Chondrocyte (in vitro differentiated cells): Measurements from ENCODE around the gene NPTX1. TPM values are rescaled to one million over a fixed set of nuclear protein-coding genes. Genes with fewer than 3 reads are reported as not detected.

ENCODE experiments used
- DNase-seq: peaks from one replicate; pipeline ENCODE4 v3.0.0; 2021; ENCODE audit warnings: mixed read lengths, low spot score
- H3K27ac Mint-ChIP-seq: one replicate; pipeline ENCODE4 v1.8.0; 2021; ENCODE audit warnings: mild to moderate bottlenecking, moderate library complexity, mixed read lengths; ENCODE audit not compliant: unreplicated experiment
- H3K27me3 Mint-ChIP-seq: 2 replicates; pipeline ENCODE4 v1.8.0; 2021; ENCODE audit warnings: low read depth, mixed read lengths
- H3K36me3 Mint-ChIP-seq: 2 replicates; pipeline ENCODE4 v1.8.0; 2021; ENCODE audit warnings: low read depth, mixed read lengths
- H3K4me1 Mint-ChIP-seq: 2 replicates; pipeline ENCODE4 v1.8.0; 2021; ENCODE audit warnings: low read depth, mild to moderate bottlenecking, mixed read lengths
- H3K4me3 Mint-ChIP-seq: one replicate; pipeline ENCODE4 v1.8.0; 2021; ENCODE audit warnings: mild to moderate bottlenecking, moderate library complexity, mixed read lengths; ENCODE audit not compliant: unreplicated experiment
- H3K9me3 Mint-ChIP-seq: 2 replicates; pipeline ENCODE4 v1.8.0; 2021; ENCODE audit warnings: low read depth, mixed read lengths
- CTCF ChIP-seq: fragments of 200-600 bp; sonication (generic); IDR thresholded peaks from 2 replicates; pipeline ENCODE4 v1.5.0; 2021; ENCODE audit warnings: antibody characterized with exemption, mild to moderate bottlenecking, moderate library complexity
- total RNA-seq: library from RNA; stranded (reverse); gene quantifications from 3 replicates; pipeline ENCODE4 v1.2.1, GENCODE V29; 2021

NPTX1 gene
- total RNA-seq, 1 donor from 2014 or later = 16.5 TPM

GRCh38 chr17:80498242-80498919 lies 22.0 kb upstream of the NPTX1 start:
- no peak for TF ChIP-seq CTCF
- Mint-ChIP-seq H3K4me3 (no peak overlapping the region), H3K4me1 (peaks cover 36% of the 10 kb centered on the region)

GRCh38 chr17:80497726-80498241 lies 21.4 kb upstream of the NPTX1 start:
- Mint-ChIP-seq H3K27me3 (no peaks in the 10 kb centered on the region), H3K27ac (no peak overlapping the region), H3K4me1 (peaks cover 36% of the 10 kb centered on the region), H3K4me3 (no peak overlapping the region), H3K36me3 (no peaks in the 10 kb centered on the region), H3K9me3 (no peaks in the 10 kb centered on the region)
- no peak for TF ChIP-seq CTCF
- no peak for DNase-seq

More at GRCh38 chr17:80498242-80498919, 22.0 kb upstream of the NPTX1 start:
- Mint-ChIP-seq H3K27me3 (no peaks in the 10 kb centered on the region), H3K27ac (peak overlapping the region; percentile 59), H3K36me3 (no peaks in the 10 kb centered on the region), H3K9me3 (no peaks in the 10 kb centered on the region)
- DNase-seq = no peak

- Mint-ChIP-seq H3K4me1 (peaks cover 16% of the 10 kb centered on the region), H3K27me3 (peaks cover 6% of the 10 kb centered on the region), H3K9me3 (no peaks in the 10 kb centered on the region), H3K27ac (no peak overlapping the region), H3K4me3 (no peak overlapping the region), H3K36me3 (no peaks in the 10 kb centered on the region)
- no peak for DNase-seq
- TF ChIP-seq CTCF = no peak
These were observed 18.1 kb upstream of the NPTX1 start for GRCh38 chr17:80494547-80494946.

GRCh38 chr17:80492343-80493136 lies 16.1 kb upstream of the NPTX1 start:
- Mint-ChIP-seq H3K27me3 (peaks cover 8% of the 10 kb centered on the region), H3K4me3 (no peak overlapping the region), H3K27ac (no peak overlapping the region), H3K36me3 (no peaks in the 10 kb centered on the region), H3K9me3 (no peaks in the 10 kb centered on the region), H3K4me1 (peaks cover 3% of the 10 kb centered on the region)
- DNase-seq = no peak
- TF ChIP-seq CTCF = no peak

GRCh38 chr17:80491478-80492342 lies 15.3 kb upstream of the NPTX1 start:
- no peak overlapping the region for H3K27ac Mint-ChIP-seq
- peaks cover 3% of the 10 kb centered on the region for H3K4me1 Mint-ChIP-seq
- H3K4me3 Mint-ChIP-seq = no peak overlapping the region
- H3K9me3 Mint-ChIP-seq = no peaks in the 10 kb centered on the region
- TF ChIP-seq CTCF = no peak
- H3K27me3 Mint-ChIP-seq = peaks cover 10% of the 10 kb centered on the region
- no peak for DNase-seq
- no peaks in the 10 kb centered on the region for H3K36me3 Mint-ChIP-seq
